Measurements from ENCODE around the gene CKB. TPM values are rescaled to one million over a fixed set of nuclear protein-coding genes. Genes with fewer than 3 reads are reported as not detected.

CKB gene
- total RNA-seq, 4 donors from 2014 or later, result 453 to 1,624 (median 922) TPM

DNA sequence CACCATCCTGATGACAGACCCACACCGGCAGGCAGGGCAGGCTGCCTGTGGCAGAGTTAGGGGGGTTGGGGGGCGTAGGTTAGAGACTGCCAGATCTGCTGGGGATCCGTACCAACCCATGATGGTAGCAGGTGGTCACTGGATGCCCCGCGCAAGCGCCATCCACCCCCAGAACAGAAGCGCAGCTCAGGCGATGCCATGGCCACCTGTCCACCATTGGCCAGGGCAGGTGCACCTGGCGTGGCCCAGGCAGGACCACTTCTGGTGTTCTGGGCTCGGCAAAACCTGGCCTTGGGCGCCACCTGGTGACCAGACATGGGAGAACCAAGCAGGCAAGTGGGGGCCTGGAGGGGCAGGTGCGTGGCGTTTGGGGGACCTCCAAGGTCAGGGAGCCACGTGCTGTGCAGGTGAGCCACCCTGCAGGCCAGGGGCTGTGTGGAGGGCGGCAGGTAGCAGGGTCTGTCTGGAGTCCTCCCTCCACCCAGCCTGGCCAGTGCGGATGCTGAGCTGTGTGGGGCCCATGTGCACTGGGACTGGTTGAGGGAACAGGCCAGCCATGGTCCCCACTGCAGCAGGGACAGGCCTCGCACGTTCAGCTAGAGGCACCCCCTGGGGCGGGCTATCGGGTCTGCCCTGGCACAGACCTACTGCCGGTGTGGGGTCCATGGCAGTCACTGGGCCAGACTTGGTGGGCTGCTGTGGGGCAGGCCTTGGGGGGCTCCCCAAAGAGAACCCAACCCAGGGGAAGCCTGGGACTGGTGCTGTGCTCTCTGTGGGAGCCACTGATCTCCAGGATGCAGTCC is 24.2 kb upstream of the CKB start:
- no peaks in the 10 kb centered on the region for H3K27me3 ChIP-seq
- TF ChIP-seq, protein P1, sequence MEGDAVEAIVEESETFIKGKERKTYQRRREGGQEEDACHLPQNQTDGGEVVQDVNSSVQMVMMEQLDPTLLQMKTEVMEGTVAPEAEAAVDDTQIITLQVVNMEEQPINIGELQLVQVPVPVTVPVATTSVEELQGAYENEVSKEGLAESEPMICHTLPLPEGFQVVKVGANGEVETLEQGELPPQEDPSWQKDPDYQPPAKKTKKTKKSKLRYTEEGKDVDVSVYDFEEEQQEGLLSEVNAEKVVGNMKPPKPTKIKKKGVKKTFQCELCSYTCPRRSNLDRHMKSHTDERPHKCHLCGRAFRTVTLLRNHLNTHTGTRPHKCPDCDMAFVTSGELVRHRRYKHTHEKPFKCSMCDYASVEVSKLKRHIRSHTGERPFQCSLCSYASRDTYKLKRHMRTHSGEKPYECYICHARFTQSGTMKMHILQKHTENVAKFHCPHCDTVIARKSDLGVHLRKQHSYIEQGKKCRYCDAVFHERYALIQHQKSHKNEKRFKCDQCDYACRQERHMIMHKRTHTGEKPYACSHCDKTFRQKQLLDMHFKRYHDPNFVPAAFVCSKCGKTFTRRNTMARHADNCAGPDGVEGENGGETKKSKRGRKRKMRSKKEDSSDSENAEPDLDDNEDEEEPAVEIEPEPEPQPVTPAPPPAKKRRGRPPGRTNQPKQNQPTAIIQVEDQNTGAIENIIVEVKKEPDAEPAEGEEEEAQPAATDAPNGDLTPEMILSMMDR (IDR thresholded peaks at IDR 0.05), result peak in 3 of 4 experiments; percentile 87 to 95 (median 88)
- TF ChIP-seq EP300 (IDR thresholded peaks at IDR 0.05), result no peak
- TF ChIP-seq POLR2A (IDR thresholded peaks at IDR 0.05), result no peak
- no peak for TF ChIP-seq POLR2AphosphoS5 (IDR thresholded peaks at IDR 0.05)
- WGBS, 2 donors (ENCODE audit: low coverage in 1 of 2), result 16% methylated on average over 8 of the region's 21 CpGs; no CpG with 5 or more reads in 1 of the 2 donors
- H3K4me3 ChIP-seq, result no peak overlapping the region
- no peak for ATAC-seq
- H3K36me3 ChIP-seq, result no peaks in the 10 kb centered on the region
- no peaks in the 10 kb centered on the region for H3K9me3 ChIP-seq
- H3K27ac ChIP-seq, result peak overlapping the region in 3 of 4 donors; percentile 91 to 96 (median 92)
- H3K4me1 ChIP-seq, result peaks cover 21 to 100% (median 71%) of the 10 kb centered on the region in 3 donors

DNA sequence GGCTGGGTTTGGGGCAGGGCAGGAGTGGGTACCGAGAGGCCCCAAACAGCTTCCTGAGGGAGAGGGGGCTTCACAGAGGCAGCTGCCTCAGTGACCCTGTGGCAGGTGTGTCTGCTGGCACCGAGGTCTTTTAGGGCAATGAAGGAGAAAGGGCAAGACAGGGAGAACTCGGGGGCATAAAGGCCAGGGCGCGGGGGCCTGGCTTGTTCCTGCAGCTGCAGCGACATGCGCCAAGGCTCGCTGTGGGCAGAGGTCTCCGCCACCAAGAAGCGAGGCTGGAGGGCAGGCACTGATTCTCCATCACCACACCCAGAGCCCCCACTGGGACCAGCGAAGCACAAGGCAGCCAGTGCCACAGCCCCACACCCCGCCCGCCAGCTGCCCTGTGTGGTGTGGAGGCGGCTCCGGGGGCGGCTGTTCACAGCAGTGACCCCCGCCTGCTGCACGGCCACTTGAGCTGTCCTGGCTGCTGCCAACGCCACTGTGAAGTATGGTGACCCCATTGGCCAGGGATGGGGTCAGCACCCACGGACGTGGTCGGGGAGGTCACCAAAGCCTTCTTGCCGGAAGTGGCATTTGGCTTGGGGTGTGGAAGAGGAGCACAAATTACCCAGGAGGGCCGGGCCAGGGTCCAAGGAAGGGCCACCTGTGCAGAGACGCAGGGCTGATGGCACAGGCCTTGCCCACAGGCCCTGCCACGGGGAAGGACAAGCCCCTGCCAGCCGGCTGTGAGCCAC is 23.5 kb upstream of the CKB start:
- 81% methylated on average over 3 of the region's 27 CpGs; no CpG with 5 or more reads in 1 of the 2 donors for WGBS, 2 donors (ENCODE audit: low coverage in 1 of 2)
- peaks cover 29 to 100% (median 75%) of the 10 kb centered on the region in 3 donors for H3K4me1 ChIP-seq
- H3K9me3 ChIP-seq, result no peaks in the 10 kb centered on the region
- H3K4me3 ChIP-seq, result no peak overlapping the region
- no peaks in the 10 kb centered on the region for H3K27me3 ChIP-seq
- no peak for ATAC-seq
- TF ChIP-seq, protein P1 (IDR thresholded peaks at IDR 0.05), result no peak
- TF ChIP-seq POLR2AphosphoS5 (IDR thresholded peaks at IDR 0.05), result no peak
- TF ChIP-seq POLR2A (IDR thresholded peaks at IDR 0.05), result no peak
- no peak for TF ChIP-seq EP300 (IDR thresholded peaks at IDR 0.05)
- H3K27ac ChIP-seq, result peak overlapping the region in 3 of 4 donors; percentile 91 to 96 (median 92)
- no peaks in the 10 kb centered on the region for H3K36me3 ChIP-seq

DNA sequence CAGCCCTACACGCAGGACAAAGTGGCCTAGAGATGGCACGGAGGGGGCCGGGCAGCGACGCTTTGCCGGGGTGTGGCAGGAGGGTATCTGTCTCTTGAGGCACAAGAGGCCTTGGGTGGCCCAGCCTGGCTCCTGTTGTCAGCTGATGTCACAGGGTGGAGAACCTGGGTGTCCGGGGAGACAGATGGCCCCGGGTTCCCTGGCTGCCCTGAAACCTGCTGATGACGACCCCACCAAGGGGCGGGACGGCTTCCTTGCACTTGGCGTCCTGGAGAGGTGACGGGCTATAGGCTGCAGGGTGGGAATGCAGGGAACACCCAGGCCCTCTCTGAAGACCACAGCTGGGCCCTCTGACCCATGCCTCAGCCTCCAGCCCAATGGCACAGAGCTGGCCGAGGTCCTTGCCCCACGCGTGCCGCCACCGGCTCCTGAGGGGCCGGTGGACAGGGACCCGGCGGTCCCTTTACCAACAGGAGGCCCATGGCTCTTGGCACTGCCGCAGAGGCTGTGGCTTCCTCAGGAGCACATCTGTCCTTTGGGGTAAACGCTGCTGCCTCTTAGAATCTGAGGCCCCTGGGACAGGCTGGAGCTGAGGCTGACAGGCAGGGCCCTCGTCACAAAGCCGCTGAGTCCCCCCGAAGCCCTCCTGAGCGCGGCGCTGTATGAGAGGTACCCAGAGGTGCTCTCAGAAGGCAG is 22.7 kb upstream of the CKB start:
- no peak for ATAC-seq
- Histone ChIP-seq H3K4me1 (peaks cover 31 to 100% (median 75%) of the 10 kb centered on the region in 3 donors), H3K9me3 (no peaks in the 10 kb centered on the region), H3K27ac (peak overlapping the region; percentile 13 to 96 (median 92)), H3K4me3 (no peak overlapping the region), H3K36me3 (no peaks in the 10 kb centered on the region), H3K27me3 (no peaks in the 10 kb centered on the region)
- no peak for TF ChIP-seq POLR2AphosphoS5 (IDR thresholded peaks at IDR 0.05)
- TF ChIP-seq EP300 (IDR thresholded peaks at IDR 0.05), result no peak
- no peak for TF ChIP-seq POLR2A (IDR thresholded peaks at IDR 0.05)
- TF ChIP-seq, protein P1 (IDR thresholded peaks at IDR 0.05), result no peak
- no CpG with 5 or more reads among the region's 29 CpGs for WGBS, 2 donors (ENCODE audit: low coverage in 1 of 2)

DNA sequence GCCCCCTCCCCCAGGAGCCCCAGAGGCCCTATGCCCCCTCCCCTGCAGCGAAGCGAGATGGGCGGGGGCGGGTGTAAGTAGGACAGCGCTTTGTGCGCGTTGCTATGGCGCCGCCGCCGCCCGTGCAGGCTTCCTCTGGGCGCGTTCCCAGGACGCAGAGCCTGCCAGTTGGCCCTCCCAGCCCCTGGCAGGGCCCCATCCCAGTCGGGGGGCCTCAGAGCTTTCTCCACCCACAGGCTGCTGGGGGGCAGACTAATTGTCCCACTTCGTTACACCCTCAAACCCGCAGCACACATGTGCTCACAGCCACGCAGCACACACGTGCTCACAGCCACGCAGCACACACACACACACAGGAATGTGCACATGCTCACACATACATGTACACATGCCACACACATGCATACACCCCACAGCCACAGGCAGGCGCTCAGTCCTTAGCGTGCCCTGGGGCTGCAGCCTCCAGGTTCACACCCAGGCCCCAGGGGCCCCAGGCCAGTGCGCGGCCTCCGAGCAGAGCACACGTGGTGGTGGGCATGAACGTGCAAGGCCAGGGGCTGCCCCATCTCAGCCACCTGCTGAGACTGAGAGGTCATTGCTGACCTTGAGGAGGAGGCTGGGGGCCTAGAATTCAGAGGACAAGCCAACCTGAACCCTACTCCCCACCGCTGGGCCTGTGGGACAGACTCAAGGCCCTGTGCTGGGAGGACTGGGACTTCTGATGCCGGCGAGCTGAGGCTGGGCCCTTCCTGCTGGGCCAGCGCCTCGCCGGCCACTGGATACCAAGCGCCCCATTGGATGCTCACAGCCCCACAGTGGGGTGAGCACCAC is 22.0 kb upstream of the CKB start:
- H3K4me3 ChIP-seq, result no peak overlapping the region
- no peaks in the 10 kb centered on the region for H3K9me3 ChIP-seq
- no peaks in the 10 kb centered on the region for H3K36me3 ChIP-seq
- TF ChIP-seq, protein P1 (IDR thresholded peaks at IDR 0.05), result no peak
- peak; percentile 21 for TF ChIP-seq POLR2AphosphoS5 (IDR thresholded peaks at IDR 0.05)
- no peak for TF ChIP-seq EP300 (IDR thresholded peaks at IDR 0.05)
- no peaks in the 10 kb centered on the region for H3K27me3 ChIP-seq
- 0% methylated on average over 5 of the region's 35 CpGs; no CpG with 5 or more reads in 1 of the 2 donors for WGBS, 2 donors (ENCODE audit: low coverage in 1 of 2)
- peak overlapping the region; percentile 21 to 96 (median 92) for H3K27ac ChIP-seq
- H3K4me1 ChIP-seq, result peaks cover 31 to 100% (median 75%) of the 10 kb centered on the region in 3 donors
- peak; percentile 38 for ATAC-seq
